WTC11 (cell line): Measurements from ENCODE around the gene RNF208. TPM values are rescaled to one million over a fixed set of nuclear protein-coding genes. Genes with fewer than 3 reads are reported as not detected.

Experiments used
- ATAC-seq: fragments of 200-7000 bp; cut with Tn5 transposase; 2 replicates; pipeline ENCODE4 v1.10.0; 2021; ENCODE audit warnings: mild to moderate bottlenecking, moderate library complexity
- CTCF ChIA-PET: fragments of 300-600 bp; sonication (Branson Sonifier 250); formaldehyde crosslinking; loops from one replicate; lab custom pipeline; 2021; ENCODE audit warnings: antibody characterized with exemption; lab: Charles Lee
- POLR2A ChIA-PET: fragments of 350-600 bp; sonication (Branson Sonifier 250); formaldehyde crosslinking; loops from one replicate; lab custom pipeline; 2021; ENCODE audit warnings: antibody characterized with exemption; lab: Charles Lee
- DNase-seq: peaks from one replicate; pipeline ENCODE4 v3.0.0; 2021; ENCODE audit warnings: low spot score
- H3K27ac Mint-ChIP-seq: 2 replicates; pipeline ENCODE4 v1.8.0; 2021; ENCODE audit warnings: mixed read lengths
- H3K27me3 Mint-ChIP-seq: 2 replicates; pipeline ENCODE4 v1.8.0; 2021; ENCODE audit warnings: low read depth, mild to moderate bottlenecking, moderate library complexity, mixed read lengths
- H3K36me3 Mint-ChIP-seq: 2 replicates; pipeline ENCODE4 v1.8.0; 2021; ENCODE audit warnings: mixed read lengths
- H3K4me1 Mint-ChIP-seq: 2 replicates; pipeline ENCODE4 v1.8.0; 2022; ENCODE audit warnings: mixed read lengths
- H3K4me3 Mint-ChIP-seq: 2 replicates; pipeline ENCODE4 v1.8.0; 2021; ENCODE audit warnings: mild to moderate bottlenecking, moderate library complexity, mixed read lengths
- H3K9me3 Mint-ChIP-seq: 2 replicates; pipeline ENCODE4 v1.8.0; 2021; ENCODE audit warnings: mixed read lengths
- ATF1 ChIP-seq: sonication (generic); formaldehyde crosslinking; IDR thresholded peaks from 2 replicates; pipeline ENCODE4 v1.8.1; 2023; ENCODE audit warnings: mild to moderate bottlenecking, moderate library complexity, missing genetic modification reagents
- CREM ChIP-seq: sonication (generic); formaldehyde crosslinking; IDR thresholded peaks from 2 replicates; pipeline ENCODE4 v1.8.1; 2022; ENCODE audit warnings: mild to moderate bottlenecking, missing genetic modification reagents, moderate library complexity
- ELF4 ChIP-seq: sonication (generic); formaldehyde crosslinking; IDR thresholded peaks from 2 replicates; pipeline ENCODE4 v1.8.1; 2022; ENCODE audit warnings: low read depth, mild to moderate bottlenecking, moderate library complexity, missing genetic modification reagents
- GTF2I ChIP-seq: fragments of 250-450 bp; sonication (Bioruptor Pico); conservative IDR thresholded peaks from 2 replicates; pipeline ENCODE4 v1.4.0; 2021; ENCODE audit warnings: mild to moderate bottlenecking
- HMGA2 ChIP-seq: fragments of 250-450 bp; sonication (Bioruptor Pico); IDR thresholded peaks from 2 replicates; pipeline ENCODE4 v1.4.0; 2021; ENCODE audit warnings: mild to moderate bottlenecking, moderate library complexity
- SMAD4 ChIP-seq: sonication (generic); formaldehyde crosslinking; IDR thresholded peaks from 2 replicates; pipeline ENCODE4 v1.8.0; 2022; ENCODE audit warnings: mild to moderate bottlenecking, missing genetic modification reagents
- ZNF232 ChIP-seq: sonication (generic); formaldehyde crosslinking; IDR thresholded peaks from 2 replicates; pipeline ENCODE4 v1.8.0; 2022; ENCODE audit warnings: mild to moderate bottlenecking, missing genetic modification reagents
- ZNF671 ChIP-seq: fragments of 250-450 bp; sonication (Bioruptor Pico); IDR thresholded peaks from 2 replicates; pipeline ENCODE4 v1.8.0; 2021; ENCODE audit warnings: mild to moderate bottlenecking
- total RNA-seq: library from RNA; stranded (reverse); gene quantifications from 3 replicates; pipeline ENCODE4 v1.2.3, GENCODE V29; 2021
- TF ChIP-seq, protein P1 (sequence below): fragments of 250-450 bp; sonication (Bioruptor Pico); IDR thresholded peaks from 2 replicates; pipeline ENCODE4 v1.9.0; 2021; ENCODE audit warnings: mild to moderate bottlenecking, borderline replicate concordance
- TF ChIP-seq, protein P2 (sequence below): sonication (generic); formaldehyde crosslinking; IDR thresholded peaks from 2 replicates; pipeline ENCODE4 v1.8.0; 2023; ENCODE audit warnings: mild to moderate bottlenecking, missing genetic modification reagents
- TF ChIP-seq, protein P3 (sequence below): sonication (generic); formaldehyde crosslinking; IDR thresholded peaks from 2 replicates; pipeline ENCODE4 v1.8.0; 2022; ENCODE audit warnings: mild to moderate bottlenecking, missing genetic modification reagents
- TF ChIP-seq, protein P4 (sequence below): sonication (generic); formaldehyde crosslinking; IDR thresholded peaks from 2 replicates; pipeline ENCODE4 v1.8.1; 2023; ENCODE audit warnings: mild to moderate bottlenecking, missing genetic modification reagents, moderate library complexity
- TF ChIP-seq, protein P5 (sequence below): fragments of 250-450 bp; sonication (Bioruptor Pico); conservative IDR thresholded peaks from 2 replicates; pipeline ENCODE4 v1.9.0; 2021; ENCODE audit warnings: mild to moderate bottlenecking
- TF ChIP-seq, protein P6 (sequence below): sonication (generic); formaldehyde crosslinking; IDR thresholded peaks from 2 replicates; pipeline ENCODE4 v1.8.0; 2022; ENCODE audit warnings: mild to moderate bottlenecking, missing genetic modification reagents
- TF ChIP-seq, protein P7 (sequence below): sonication (generic); formaldehyde crosslinking; IDR thresholded peaks from 2 replicates; pipeline ENCODE4 v1.8.0; 2023; ENCODE audit warnings: missing genetic modification reagents, mild to moderate bottlenecking, borderline replicate concordance

RNF208 gene
- total RNA-seq, 1 experiment from 2014 or later: 14.8 TPM

DNA sequence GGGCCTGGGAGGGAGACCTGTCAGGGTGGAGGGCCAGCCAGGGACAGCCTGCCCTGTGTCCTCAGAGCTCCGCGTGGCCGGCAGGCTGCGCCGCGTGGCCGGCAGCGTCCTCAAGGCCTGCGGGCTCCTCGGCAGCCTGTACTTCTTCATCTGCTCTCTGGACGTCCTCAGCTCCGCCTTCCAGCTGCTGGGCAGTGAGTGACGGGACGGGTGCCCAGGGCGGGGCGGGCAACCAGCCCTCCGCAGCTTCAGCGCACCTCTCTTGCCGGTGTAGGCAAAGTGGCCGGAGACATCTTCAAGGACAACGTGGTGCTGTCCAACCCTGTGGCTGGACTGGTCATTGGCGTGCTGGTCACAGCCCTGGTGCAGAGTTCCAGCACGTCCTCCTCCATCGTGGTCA is 10.5 kb upstream of the RNF208 start (continued):
- TF ChIP-seq, protein P1, sequence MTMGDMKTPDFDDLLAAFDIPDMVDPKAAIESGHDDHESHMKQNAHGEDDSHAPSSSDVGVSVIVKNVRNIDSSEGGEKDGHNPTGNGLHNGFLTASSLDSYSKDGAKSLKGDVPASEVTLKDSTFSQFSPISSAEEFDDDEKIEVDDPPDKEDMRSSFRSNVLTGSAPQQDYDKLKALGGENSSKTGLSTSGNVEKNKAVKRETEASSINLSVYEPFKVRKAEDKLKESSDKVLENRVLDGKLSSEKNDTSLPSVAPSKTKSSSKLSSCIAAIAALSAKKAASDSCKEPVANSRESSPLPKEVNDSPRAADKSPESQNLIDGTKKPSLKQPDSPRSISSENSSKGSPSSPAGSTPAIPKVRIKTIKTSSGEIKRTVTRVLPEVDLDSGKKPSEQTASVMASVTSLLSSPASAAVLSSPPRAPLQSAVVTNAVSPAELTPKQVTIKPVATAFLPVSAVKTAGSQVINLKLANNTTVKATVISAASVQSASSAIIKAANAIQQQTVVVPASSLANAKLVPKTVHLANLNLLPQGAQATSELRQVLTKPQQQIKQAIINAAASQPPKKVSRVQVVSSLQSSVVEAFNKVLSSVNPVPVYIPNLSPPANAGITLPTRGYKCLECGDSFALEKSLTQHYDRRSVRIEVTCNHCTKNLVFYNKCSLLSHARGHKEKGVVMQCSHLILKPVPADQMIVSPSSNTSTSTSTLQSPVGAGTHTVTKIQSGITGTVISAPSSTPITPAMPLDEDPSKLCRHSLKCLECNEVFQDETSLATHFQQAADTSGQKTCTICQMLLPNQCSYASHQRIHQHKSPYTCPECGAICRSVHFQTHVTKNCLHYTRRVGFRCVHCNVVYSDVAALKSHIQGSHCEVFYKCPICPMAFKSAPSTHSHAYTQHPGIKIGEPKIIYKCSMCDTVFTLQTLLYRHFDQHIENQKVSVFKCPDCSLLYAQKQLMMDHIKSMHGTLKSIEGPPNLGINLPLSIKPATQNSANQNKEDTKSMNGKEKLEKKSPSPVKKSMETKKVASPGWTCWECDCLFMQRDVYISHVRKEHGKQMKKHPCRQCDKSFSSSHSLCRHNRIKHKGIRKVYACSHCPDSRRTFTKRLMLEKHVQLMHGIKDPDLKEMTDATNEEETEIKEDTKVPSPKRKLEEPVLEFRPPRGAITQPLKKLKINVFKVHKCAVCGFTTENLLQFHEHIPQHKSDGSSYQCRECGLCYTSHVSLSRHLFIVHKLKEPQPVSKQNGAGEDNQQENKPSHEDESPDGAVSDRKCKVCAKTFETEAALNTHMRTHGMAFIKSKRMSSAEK (CRISPR knock-in tag): no peak
- TF ChIP-seq ELF4 (CRISPR knock-in tag) (no peak), ATF1 (CRISPR knock-in tag) (no peak), SMAD4 (CRISPR knock-in tag) (no peak), CREM (CRISPR knock-in tag) (no peak), ZNF232 (CRISPR knock-in tag) (no peak), HMGA2 (CRISPR knock-in tag) (no peak), ZNF671 (CRISPR knock-in tag) (no peak)
- TF ChIP-seq, protein P2, sequence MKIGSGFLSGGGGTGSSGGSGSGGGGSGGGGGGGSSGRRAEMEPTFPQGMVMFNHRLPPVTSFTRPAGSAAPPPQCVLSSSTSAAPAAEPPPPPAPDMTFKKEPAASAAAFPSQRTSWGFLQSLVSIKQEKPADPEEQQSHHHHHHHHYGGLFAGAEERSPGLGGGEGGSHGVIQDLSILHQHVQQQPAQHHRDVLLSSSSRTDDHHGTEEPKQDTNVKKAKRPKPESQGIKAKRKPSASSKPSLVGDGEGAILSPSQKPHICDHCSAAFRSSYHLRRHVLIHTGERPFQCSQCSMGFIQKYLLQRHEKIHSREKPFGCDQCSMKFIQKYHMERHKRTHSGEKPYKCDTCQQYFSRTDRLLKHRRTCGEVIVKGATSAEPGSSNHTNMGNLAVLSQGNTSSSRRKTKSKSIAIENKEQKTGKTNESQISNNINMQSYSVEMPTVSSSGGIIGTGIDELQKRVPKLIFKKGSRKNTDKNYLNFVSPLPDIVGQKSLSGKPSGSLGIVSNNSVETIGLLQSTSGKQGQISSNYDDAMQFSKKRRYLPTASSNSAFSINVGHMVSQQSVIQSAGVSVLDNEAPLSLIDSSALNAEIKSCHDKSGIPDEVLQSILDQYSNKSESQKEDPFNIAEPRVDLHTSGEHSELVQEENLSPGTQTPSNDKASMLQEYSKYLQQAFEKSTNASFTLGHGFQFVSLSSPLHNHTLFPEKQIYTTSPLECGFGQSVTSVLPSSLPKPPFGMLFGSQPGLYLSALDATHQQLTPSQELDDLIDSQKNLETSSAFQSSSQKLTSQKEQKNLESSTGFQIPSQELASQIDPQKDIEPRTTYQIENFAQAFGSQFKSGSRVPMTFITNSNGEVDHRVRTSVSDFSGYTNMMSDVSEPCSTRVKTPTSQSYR (CRISPR knock-in tag): no peak
- TF ChIP-seq, protein P3, sequence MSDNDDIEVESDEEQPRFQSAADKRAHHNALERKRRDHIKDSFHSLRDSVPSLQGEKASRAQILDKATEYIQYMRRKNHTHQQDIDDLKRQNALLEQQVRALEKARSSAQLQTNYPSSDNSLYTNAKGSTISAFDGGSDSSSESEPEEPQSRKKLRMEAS (CRISPR knock-in tag): no peak
- TF ChIP-seq, protein P4, sequence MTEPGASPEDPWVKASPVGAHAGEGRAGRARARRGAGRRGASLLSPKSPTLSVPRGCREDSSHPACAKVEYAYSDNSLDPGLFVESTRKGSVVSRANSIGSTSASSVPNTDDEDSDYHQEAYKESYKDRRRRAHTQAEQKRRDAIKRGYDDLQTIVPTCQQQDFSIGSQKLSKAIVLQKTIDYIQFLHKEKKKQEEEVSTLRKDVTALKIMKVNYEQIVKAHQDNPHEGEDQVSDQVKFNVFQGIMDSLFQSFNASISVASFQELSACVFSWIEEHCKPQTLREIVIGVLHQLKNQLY (CRISPR knock-in tag): no peak
- TF ChIP-seq, protein P5, sequence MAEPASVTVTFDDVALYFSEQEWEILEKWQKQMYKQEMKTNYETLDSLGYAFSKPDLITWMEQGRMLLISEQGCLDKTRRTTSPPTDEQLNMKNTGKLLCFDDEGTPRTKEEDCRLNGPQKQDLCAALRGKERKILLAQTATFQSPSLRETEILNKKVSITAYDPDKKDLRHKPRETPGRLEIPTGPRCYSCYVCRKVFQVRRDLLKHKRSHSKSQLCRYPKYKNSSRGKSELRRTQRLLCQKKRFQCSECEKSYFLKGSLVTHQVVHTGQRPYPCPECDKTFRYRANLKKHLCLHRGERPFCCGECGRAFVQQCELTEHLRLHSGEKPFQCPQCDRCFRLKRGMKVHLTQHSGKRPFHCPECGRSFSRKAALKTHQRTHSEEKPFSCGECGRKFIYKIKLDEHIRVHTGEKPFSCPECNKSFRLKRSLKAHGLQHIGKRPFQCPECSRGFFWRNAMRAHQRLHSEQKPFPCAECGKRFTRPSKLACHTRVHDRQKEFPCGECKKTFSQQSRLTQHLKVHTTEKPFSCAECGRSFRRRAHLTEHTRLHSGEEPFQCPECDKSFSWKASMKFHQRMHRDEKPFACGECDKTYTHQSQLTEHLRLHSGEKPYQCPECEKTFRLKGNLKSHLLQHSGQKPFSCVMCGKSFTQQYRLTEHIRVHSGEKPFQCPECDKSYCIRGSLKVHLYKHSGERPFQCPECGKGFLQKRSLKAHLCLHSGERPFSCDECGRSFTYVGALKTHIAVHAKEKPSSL (CRISPR knock-in tag): no peak

DNA sequence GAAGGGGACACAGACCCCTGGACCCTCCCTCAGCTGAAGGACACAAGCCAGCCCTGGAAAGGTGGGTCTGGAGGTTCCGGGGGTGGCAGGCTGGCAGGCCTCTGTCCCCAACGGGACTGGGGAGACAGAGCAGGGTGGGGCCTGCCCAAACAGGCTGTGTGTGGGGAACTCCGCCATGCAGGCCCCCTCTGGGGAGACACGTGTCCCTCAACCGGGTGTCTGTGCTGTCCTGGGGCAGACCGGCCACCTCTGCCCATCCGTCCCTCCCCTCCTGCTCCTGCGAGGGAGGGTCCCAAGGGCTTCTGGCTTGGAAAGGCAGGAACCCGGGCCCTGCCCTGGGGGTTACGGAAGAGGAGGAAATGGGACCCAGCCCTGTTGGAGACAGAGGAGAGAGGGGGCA is 10.1 kb upstream of the RNF208 start:
- Mint-ChIP-seq H3K27ac (no peak overlapping the region), H3K4me3 (no peak overlapping the region), H3K9me3 (no peaks in the 10 kb centered on the region), H3K27me3 (no peaks in the 10 kb centered on the region), H3K36me3 (no peaks in the 10 kb centered on the region), H3K4me1 (peaks cover 13% of the 10 kb centered on the region)
- POLR2A ChIA-PET: no interaction called here
- no peak for DNase-seq
- no peak for ATAC-seq
- CTCF ChIA-PET: interaction anchor here (1.2 kb wide), 1 partner anchor 186 kb away, joined by 4 read pairs; the partner anchor contains the start of gene NPDC1
- TF ChIP-seq, protein P6, sequence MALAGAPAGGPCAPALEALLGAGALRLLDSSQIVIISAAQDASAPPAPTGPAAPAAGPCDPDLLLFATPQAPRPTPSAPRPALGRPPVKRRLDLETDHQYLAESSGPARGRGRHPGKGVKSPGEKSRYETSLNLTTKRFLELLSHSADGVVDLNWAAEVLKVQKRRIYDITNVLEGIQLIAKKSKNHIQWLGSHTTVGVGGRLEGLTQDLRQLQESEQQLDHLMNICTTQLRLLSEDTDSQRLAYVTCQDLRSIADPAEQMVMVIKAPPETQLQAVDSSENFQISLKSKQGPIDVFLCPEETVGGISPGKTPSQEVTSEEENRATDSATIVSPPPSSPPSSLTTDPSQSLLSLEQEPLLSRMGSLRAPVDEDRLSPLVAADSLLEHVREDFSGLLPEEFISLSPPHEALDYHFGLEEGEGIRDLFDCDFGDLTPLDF (CRISPR knock-in tag): no peak
- TF ChIP-seq, protein P1 (CRISPR knock-in tag): no peak
- TF ChIP-seq GTF2I: no peak
- TF ChIP-seq, protein P7, sequence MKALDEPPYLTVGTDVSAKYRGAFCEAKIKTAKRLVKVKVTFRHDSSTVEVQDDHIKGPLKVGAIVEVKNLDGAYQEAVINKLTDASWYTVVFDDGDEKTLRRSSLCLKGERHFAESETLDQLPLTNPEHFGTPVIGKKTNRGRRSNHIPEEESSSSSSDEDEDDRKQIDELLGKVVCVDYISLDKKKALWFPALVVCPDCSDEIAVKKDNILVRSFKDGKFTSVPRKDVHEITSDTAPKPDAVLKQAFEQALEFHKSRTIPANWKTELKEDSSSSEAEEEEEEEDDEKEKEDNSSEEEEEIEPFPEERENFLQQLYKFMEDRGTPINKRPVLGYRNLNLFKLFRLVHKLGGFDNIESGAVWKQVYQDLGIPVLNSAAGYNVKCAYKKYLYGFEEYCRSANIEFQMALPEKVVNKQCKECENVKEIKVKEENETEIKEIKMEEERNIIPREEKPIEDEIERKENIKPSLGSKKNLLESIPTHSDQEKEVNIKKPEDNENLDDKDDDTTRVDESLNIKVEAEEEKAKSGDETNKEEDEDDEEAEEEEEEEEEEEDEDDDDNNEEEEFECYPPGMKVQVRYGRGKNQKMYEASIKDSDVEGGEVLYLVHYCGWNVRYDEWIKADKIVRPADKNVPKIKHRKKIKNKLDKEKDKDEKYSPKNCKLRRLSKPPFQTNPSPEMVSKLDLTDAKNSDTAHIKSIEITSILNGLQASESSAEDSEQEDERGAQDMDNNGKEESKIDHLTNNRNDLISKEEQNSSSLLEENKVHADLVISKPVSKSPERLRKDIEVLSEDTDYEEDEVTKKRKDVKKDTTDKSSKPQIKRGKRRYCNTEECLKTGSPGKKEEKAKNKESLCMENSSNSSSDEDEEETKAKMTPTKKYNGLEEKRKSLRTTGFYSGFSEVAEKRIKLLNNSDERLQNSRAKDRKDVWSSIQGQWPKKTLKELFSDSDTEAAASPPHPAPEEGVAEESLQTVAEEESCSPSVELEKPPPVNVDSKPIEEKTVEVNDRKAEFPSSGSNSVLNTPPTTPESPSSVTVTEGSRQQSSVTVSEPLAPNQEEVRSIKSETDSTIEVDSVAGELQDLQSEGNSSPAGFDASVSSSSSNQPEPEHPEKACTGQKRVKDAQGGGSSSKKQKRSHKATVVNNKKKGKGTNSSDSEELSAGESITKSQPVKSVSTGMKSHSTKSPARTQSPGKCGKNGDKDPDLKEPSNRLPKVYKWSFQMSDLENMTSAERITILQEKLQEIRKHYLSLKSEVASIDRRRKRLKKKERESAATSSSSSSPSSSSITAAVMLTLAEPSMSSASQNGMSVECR (CRISPR knock-in tag): no peak
